SU-DHL-6 (cell line): Measurements from ENCODE around the gene PPM1N.

Experiments used
- H2AFZ ChIP-seq: fragments of 200-600 bp; sonication (generic); 2 replicates; pipeline ENCODE4 v1.6.1; 2014; ENCODE audit warnings: low read depth, mild to moderate bottlenecking, moderate library complexity, mixed read lengths, antibody characterized with exemption, low read length; ENCODE audit not compliant: severe bottlenecking
- H3F3A ChIP-seq: fragments of 200-600 bp; shearing (Covaris generic); 2 replicates; pipeline ENCODE4 v1.6.0; 2016; ENCODE audit warnings: antibody characterized with exemption, mild to moderate bottlenecking; ENCODE audit not compliant: insufficient read depth
- H3K27ac ChIP-seq: fragments of 200-600 bp; sonication (generic); 2 replicates; pipeline ENCODE4 v1.5.1; 2016; ENCODE audit warnings: low read depth, mild to moderate bottlenecking, low read length, moderate library complexity, mixed read lengths
- H3K27me3 ChIP-seq: fragments of 200-600 bp; sonication (generic), shearing (Covaris generic); 2 replicates; pipeline ENCODE4 v1.6.0; 2014; ENCODE audit warnings: mild to moderate bottlenecking, low read length
- H3K36me3 ChIP-seq: fragments of 200-600 bp; sonication (generic); 2 replicates; pipeline ENCODE4 v1.6.1; 2014; ENCODE audit warnings: mild to moderate bottlenecking, low read length, mixed read lengths
- H3K4me2 ChIP-seq: fragments of 300-600, 200-600 bp; shearing (Covaris generic), sonication (generic); 2 replicates; pipeline ENCODE4 v1.6.0; 2014; ENCODE audit warnings: low read length, low read depth, mild to moderate bottlenecking; ENCODE audit not compliant: poor library complexity, severe bottlenecking
- H3K4me3 ChIP-seq: fragments of 200-600 bp; sonication (generic); 2 replicates; pipeline ENCODE4 v1.5.1; 2014; ENCODE audit warnings: antibody characterized with exemption, low read length, mild to moderate bottlenecking, mixed read lengths; ENCODE audit not compliant: insufficient read depth, poor library complexity, severe bottlenecking
- H3K79me2 ChIP-seq: fragments of 200-600 bp; sonication (generic); 2 replicates; pipeline ENCODE4 v1.6.1; 2014; ENCODE audit warnings: mild to moderate bottlenecking, low read length, moderate library complexity; ENCODE audit not compliant: insufficient read depth
- H3K9ac ChIP-seq: fragments of 200-600 bp; sonication (generic); 2 replicates; pipeline ENCODE4 v1.7.0; 2014; ENCODE audit warnings: mild to moderate bottlenecking, low read length
- H3K9me2 ChIP-seq: fragments of 200-600 bp; sonication (generic); replicated peaks from 2 replicates; pipeline ENCODE4 v1.6.1; 2014; ENCODE audit warnings: low read length; ENCODE audit not compliant: insufficient read depth
- H3K9me3 ChIP-seq: fragments of 200-600 bp; sonication (generic); 2 replicates; pipeline ENCODE4 v1.6.1; 2014; ENCODE audit warnings: low read length, mixed read lengths; ENCODE audit not compliant: insufficient read depth
- H4K20me1 ChIP-seq: fragments of 200-600 bp; sonication (generic); 2 replicates; pipeline ENCODE4 v1.6.1; 2014; ENCODE audit warnings: low read depth, mild to moderate bottlenecking, antibody characterized with exemption, low read length, moderate library complexity, mixed read lengths
- CTCF ChIP-seq: fragments of 200-600 bp; sonication (generic); IDR thresholded peaks from one replicate; pipeline ENCODE4 v1.5.1; 2017; ENCODE audit warnings: antibody characterized with exemption, mild to moderate bottlenecking, low read length, moderate library complexity; ENCODE audit not compliant: insufficient read depth, poor library complexity, severe bottlenecking
- EZH2phosphoT487 ChIP-seq: fragments of 200-600 bp; sonication (generic), shearing (Covaris generic); conservative IDR thresholded peaks from 2 replicates; pipeline ENCODE4 v1.6.1; 2018; ENCODE audit warnings: mild to moderate bottlenecking, antibody characterized with exemption, low read length, moderate library complexity, mixed read lengths

PPM1N gene

GRCh38 chr19:45469945-45470761, 28.1 kb upstream of the PPM1N start:
- H3K27ac ChIP-seq = no peak overlapping the region

GRCh38 chr19:45470762-45471081, 27.5 kb upstream of the PPM1N start:
- Histone ChIP-seq H3K79me2 (no peaks in the 10 kb centered on the region), H3K9me2 (no peaks in the 10 kb centered on the region), H3F3A (0 out of 2 replicates have a peak, but pooled peaks cover 3% of the 10 kb centered on the region), H4K20me1 (no peaks in the 10 kb centered on the region), H3K9me3 (no peaks in the 10 kb centered on the region), H3K27me3 (no peaks in the 10 kb centered on the region), H3K27ac (no peak overlapping the region), H3K4me2 (no peak overlapping the region), H3K36me3 (no peaks in the 10 kb centered on the region), H3K9ac (no peak overlapping the region), H3K4me3 (no peak overlapping the region), H2AFZ (no peak overlapping the region)
- TF ChIP-seq EZH2phosphoT487 (no peak), CTCF (no peak)

More at GRCh38 chr19:45469945-45470761, 28.1 kb upstream of the PPM1N start:
- Histone ChIP-seq H3K4me2 (peak overlapping the region; percentile 81), H3F3A (0 out of 2 replicates have a peak, but pooled peaks cover 3% of the 10 kb centered on the region), H3K9ac (peak overlapping the region; percentile 59; the same call in 1 of the 2 replicates), H3K79me2 (no peaks in the 10 kb centered on the region), H3K27me3 (no peaks in the 10 kb centered on the region), H3K36me3 (no peaks in the 10 kb centered on the region), H3K9me2 (no peaks in the 10 kb centered on the region), H2AFZ (peak overlapping the region; percentile 70), H3K4me3 (peak overlapping the region; percentile 61), H4K20me1 (no peaks in the 10 kb centered on the region), H3K9me3 (no peaks in the 10 kb centered on the region)
- TF ChIP-seq CTCF (no peak), EZH2phosphoT487 (no peak)

GRCh38 chr19:45471111-45471930, 26.9 kb upstream of the PPM1N start:
- no peaks in the 10 kb centered on the region for H3K9me3 ChIP-seq
- no peak overlapping the region for H3K4me2 ChIP-seq
- no peaks in the 10 kb centered on the region for H3K9me2 ChIP-seq
- H3K4me3 ChIP-seq = no peak overlapping the region
- no peaks in the 10 kb centered on the region for H3K27me3 ChIP-seq
- no peaks in the 10 kb centered on the region for H3K36me3 ChIP-seq
- no peak overlapping the region for H2AFZ ChIP-seq
- no peak overlapping the region for H3K9ac ChIP-seq
- H3K79me2 ChIP-seq = no peaks in the 10 kb centered on the region
- no peak overlapping the region for H3K27ac ChIP-seq
- 0 out of 2 replicates have a peak, but pooled peaks cover 3% of the 10 kb centered on the region for H3F3A ChIP-seq
- H4K20me1 ChIP-seq = no peaks in the 10 kb centered on the region
- TF ChIP-seq CTCF (no peak), EZH2phosphoT487 (no peak)
